OCI-LY7 (cell line): ENCODE data around the gene MPRIP. TPM values are rescaled to one million over a fixed set of nuclear protein-coding genes. Genes with fewer than 3 reads are reported as not detected.
A peak's percentile ranks its signal among the peaks of the same experiment; 100 is the strongest.

ENCODE experiments used
- BruUV-seq: library from RNA; stranded (reverse); fragments of 400-500 nt; replicated peaks from 2 replicates; lab custom pipeline; 2021; lab: Mats Ljungman, UMichigan
- CTCF ChIA-PET: fragments of 300-600 bp; sonication (Branson Sonifier 250); formaldehyde crosslinking; loops from one replicate; lab custom pipeline; 2022; ENCODE audit warnings: antibody characterized with exemption; ENCODE audit not compliant: unreplicated experiment; lab: Charles Lee
- POLR2A ChIA-PET: fragments of 300-600 bp; sonication (Branson Sonifier 250); formaldehyde crosslinking; loops from one replicate; lab custom pipeline; 2022; ENCODE audit warnings: antibody characterized with exemption; lab: Charles Lee
- DNase-seq: peaks from one replicate; pipeline ENCODE4 v3.0.0-alpha.2; 2015; ENCODE audit warnings: low spot score
- H2AFZ ChIP-seq: fragments of 200-600 bp; sonication (generic), shearing (Covaris generic); 2 replicates; pipeline ENCODE4 v1.6.1; 2014; ENCODE audit warnings: mild to moderate bottlenecking, antibody characterized with exemption, low read length, moderate library complexity
- H3K27ac ChIP-seq: fragments of 200-600 bp; sonication (generic); 2 replicates; pipeline ENCODE4 v1.5.1; 2014; ENCODE audit warnings: mixed run types, low read depth, mild to moderate bottlenecking, moderate library complexity, low read length, inconsistent platforms; ENCODE audit not compliant: poor library complexity, severe bottlenecking
- H3K36me3 ChIP-seq: fragments of 200-600 bp; sonication (generic); 2 replicates; pipeline ENCODE4 v1.6.1; 2014; ENCODE audit warnings: mild to moderate bottlenecking, antibody characterized with exemption, low read length, moderate library complexity, mixed read lengths; ENCODE audit not compliant: insufficient read depth
- H3K4me1 ChIP-seq: fragments of 200-600 bp; sonication (generic); 2 replicates; pipeline ENCODE4 v1.5.1; 2014; ENCODE audit warnings: mild to moderate bottlenecking, low read length; ENCODE audit not compliant: insufficient read depth, poor library complexity, severe bottlenecking
- H3K4me2 ChIP-seq: fragments of 200-600 bp; sonication (generic); 2 replicates; pipeline ENCODE4 v1.6.1; 2014; ENCODE audit warnings: mild to moderate bottlenecking, low read length
- H3K4me3 ChIP-seq: fragments of 200-600 bp; sonication (generic); 2 replicates; pipeline ENCODE4 v1.5.1; 2014; ENCODE audit warnings: mild to moderate bottlenecking, low read depth, low read length; ENCODE audit not compliant: poor library complexity, severe bottlenecking
- H3K79me2 ChIP-seq: fragments of 200-600 bp; sonication (generic); 2 replicates; pipeline ENCODE4 v1.6.1; 2016; ENCODE audit warnings: low read depth, mild to moderate bottlenecking, low read length, moderate library complexity, mixed read lengths; ENCODE audit not compliant: insufficient read depth
- H3K9me2 ChIP-seq: fragments of 200-600 bp; sonication (generic); 2 replicates; pipeline ENCODE4 v1.6.1; 2016; ENCODE audit warnings: mild to moderate bottlenecking, low read length, mixed read lengths; ENCODE audit not compliant: insufficient read depth
- H3K9me3 ChIP-seq: fragments of 200-600 bp; sonication (generic); 2 replicates; pipeline ENCODE4 v1.6.1; 2014; ENCODE audit warnings: mild to moderate bottlenecking, mixed run types, low read length, mixed read lengths
- H4K20me1 ChIP-seq: fragments of 200-600 bp; sonication (generic); 2 replicates; pipeline ENCODE4 v1.6.1; 2014; ENCODE audit warnings: mild to moderate bottlenecking, antibody characterized with exemption, low read length, moderate library complexity, mixed read lengths; ENCODE audit not compliant: insufficient read depth
- CTCF ChIP-seq: fragments of 200-600 bp; sonication (generic); conservative IDR thresholded peaks from 2 replicates; pipeline ENCODE4 v1.5.1; 2014; ENCODE audit warnings: mild to moderate bottlenecking, antibody characterized with exemption, low read length, moderate library complexity, mixed read lengths
- EZH2phosphoT487 ChIP-seq: fragments of 200-600 bp; sonication (generic); IDR thresholded peaks from 2 replicates; pipeline ENCODE4 v1.6.1; 2018; ENCODE audit warnings: low read depth, borderline replicate concordance, mild to moderate bottlenecking, mixed run types, antibody characterized with exemption, low read length, moderate library complexity, mixed read lengths
- intact Hi-C: fragments of 100-400 bp; cut with micrococcal nuclease; formaldehyde crosslinking; loops from one replicate; pipeline ENCODE4 v1.10.0; 2022; ENCODE audit not compliant: unreplicated experiment
- total RNA-seq, 2 experiments: library from RNA; depleted of rRNA in 1 of 2; stranded (reverse); fragments of >200 nt in 1 of 2; shearing (Covaris generic) in 1 of 2; gene quantifications; 2 replicates each; pipeline ENCODE4 v1.2.3, GENCODE V29; 2014 to 2022

MPRIP gene
- total RNA-seq, 2 experiments from 2014 or later = 73.3 to 109 TPM

GRCh38 chr17:17108451-17109049 is 66.3 kb downstream of the MPRIP start:
- H3K4me3 ChIP-seq = no peak overlapping the region
- H3K79me2 ChIP-seq = no peaks in the 10 kb centered on the region
- no peaks in the 10 kb centered on the region for H4K20me1 ChIP-seq
- no peak for TF ChIP-seq CTCF
- no peak for TF ChIP-seq EZH2phosphoT487
- no peak overlapping the region for H3K4me2 ChIP-seq
- H3K36me3 ChIP-seq = no peaks in the 10 kb centered on the region
- H3K9me3 ChIP-seq = no peaks in the 10 kb centered on the region
- intact Hi-C loops = no loop called here
- ChIA-PET CTCF (no interaction called here), POLR2A (interaction anchor here (0.7 kb wide), 1 partner anchor 495 kb away, joined by 3 read pairs; no protein-coding TSS in a partner anchor)
- DNase-seq = no peak
- no peak overlapping the region for H2AFZ ChIP-seq
- H3K27ac ChIP-seq = no peak overlapping the region
- H3K4me1 ChIP-seq = no peaks in the 10 kb centered on the region
- H3K9me2 ChIP-seq = no peaks in the 10 kb centered on the region
- BruUV-seq = no TSS peak

DNA sequence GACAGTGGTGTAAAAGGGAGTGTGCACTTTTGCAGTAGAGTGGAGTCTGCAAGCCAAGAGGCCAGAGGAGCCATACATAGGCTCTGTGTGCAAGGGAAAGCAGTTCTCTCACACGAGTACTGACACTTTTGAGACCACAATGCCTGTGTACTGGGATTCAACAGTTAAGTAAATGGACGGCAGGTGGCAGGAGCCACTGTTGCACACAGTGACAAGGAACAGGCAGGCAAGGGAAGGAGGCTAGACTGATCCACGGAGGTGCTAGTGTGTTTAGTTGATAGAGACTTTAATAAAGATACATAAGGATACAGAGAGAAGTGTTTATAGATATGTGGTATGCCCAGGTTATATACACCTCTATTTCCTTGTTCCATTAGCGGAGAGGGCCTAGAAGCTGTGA is 67.0 kb downstream of the MPRIP start:
- TF ChIP-seq CTCF = peak; percentile 33; the same call in 1 of the 2 replicates
- no peak for TF ChIP-seq EZH2phosphoT487
- Histone ChIP-seq H3K4me3 (no peak overlapping the region), H3K4me2 (no peak overlapping the region), H3K4me1 (no peaks in the 10 kb centered on the region), H3K9me2 (no peaks in the 10 kb centered on the region), H3K79me2 (no peaks in the 10 kb centered on the region), H3K9me3 (no peaks in the 10 kb centered on the region), H3K27ac (no peak overlapping the region), H2AFZ (no peak overlapping the region), H3K36me3 (no peaks in the 10 kb centered on the region), H4K20me1 (no peaks in the 10 kb centered on the region)
- intact Hi-C loops = no loop called here
- BruUV-seq = no TSS peak
- POLR2A ChIA-PET = no interaction called here
- DNase-seq = peak; percentile 21
- CTCF ChIA-PET = no interaction called here

DNA sequence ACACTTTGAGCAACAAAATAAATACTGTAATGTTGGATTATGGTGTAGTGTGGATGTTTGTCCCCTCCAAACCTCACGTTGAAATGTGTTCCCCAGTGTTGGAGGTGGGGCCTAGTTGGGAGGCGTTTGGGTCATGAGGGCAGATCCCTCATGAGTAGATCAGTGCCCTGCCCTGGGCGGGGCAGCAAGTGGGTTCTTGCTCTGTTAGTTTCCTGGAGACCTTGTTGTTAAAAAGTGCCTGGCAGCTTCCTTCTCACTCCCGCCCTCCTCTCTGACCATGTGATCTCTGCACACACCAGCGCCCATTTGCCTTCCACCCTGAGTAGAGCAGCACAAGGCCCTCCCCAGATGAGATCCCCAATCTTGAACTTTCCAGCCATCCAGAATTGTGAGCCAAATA is 67.7 kb downstream of the MPRIP start:
- Histone ChIP-seq H3K27ac (no peak overlapping the region), H3K36me3 (no peaks in the 10 kb centered on the region), H3K4me2 (no peak overlapping the region), H3K4me3 (no peak overlapping the region), H2AFZ (no peak overlapping the region), H3K4me1 (no peaks in the 10 kb centered on the region), H4K20me1 (no peaks in the 10 kb centered on the region), H3K79me2 (no peaks in the 10 kb centered on the region), H3K9me3 (no peaks in the 10 kb centered on the region), H3K9me2 (no peaks in the 10 kb centered on the region)
- no peak for DNase-seq
- ChIA-PET POLR2A (no interaction called here), CTCF (no interaction called here)
- intact Hi-C loops = no loop called here
- TF ChIP-seq CTCF = no peak
- TF ChIP-seq EZH2phosphoT487 = no peak
- no TSS peak for BruUV-seq
